Effector memory CD8-positive, alpha-beta T cell (primary cell): ENCODE results near the gene MAGI1.

Source experiments
- ATAC-seq: fragments of 150-1000 bp; cut with Tn5 transposase; replicated peaks from 2 replicates; pipeline ENCODE4 v1.10.0; 2021; ENCODE audit warnings: mild to moderate bottlenecking, moderate library complexity
- DNase-seq, 3 experiments: peaks; one replicate each; pipeline ENCODE4 v3.0.0; 2021
- H3K27ac Mint-ChIP-seq, 2 donors: one replicate each; pipeline ENCODE4 v1.8.0; 2022; ENCODE audit warnings: mild to moderate bottlenecking in 2 of 2, mixed read lengths in 2 of 2, moderate library complexity in 2 of 2
- H3K27me3 Mint-ChIP-seq, 2 donors: one replicate each; pipeline ENCODE4 v1.8.0; 2022; ENCODE audit warnings: mixed read lengths in 2 of 2
- H3K36me3 Mint-ChIP-seq: one replicate; pipeline ENCODE4 v1.8.0; 2022; ENCODE audit warnings: mild to moderate bottlenecking, moderate library complexity, mixed read lengths; ENCODE audit not compliant: insufficient read depth
- H3K4me1 Mint-ChIP-seq, 2 donors: one replicate each; pipeline ENCODE4 v1.8.0; 2022; ENCODE audit warnings: low read depth in 2 of 2, mixed read lengths in 2 of 2
- H3K4me3 Mint-ChIP-seq, 2 donors: one replicate each; pipeline ENCODE4 v1.8.0; 2022; ENCODE audit warnings: mild to moderate bottlenecking in 2 of 2, mixed read lengths in 2 of 2, moderate library complexity in 2 of 2
- H3K9me3 Mint-ChIP-seq, 2 donors: one replicate each; pipeline ENCODE4 v1.8.0; 2022; ENCODE audit warnings: mixed read lengths in 2 of 2

The MAGI1 gene

DNA sequence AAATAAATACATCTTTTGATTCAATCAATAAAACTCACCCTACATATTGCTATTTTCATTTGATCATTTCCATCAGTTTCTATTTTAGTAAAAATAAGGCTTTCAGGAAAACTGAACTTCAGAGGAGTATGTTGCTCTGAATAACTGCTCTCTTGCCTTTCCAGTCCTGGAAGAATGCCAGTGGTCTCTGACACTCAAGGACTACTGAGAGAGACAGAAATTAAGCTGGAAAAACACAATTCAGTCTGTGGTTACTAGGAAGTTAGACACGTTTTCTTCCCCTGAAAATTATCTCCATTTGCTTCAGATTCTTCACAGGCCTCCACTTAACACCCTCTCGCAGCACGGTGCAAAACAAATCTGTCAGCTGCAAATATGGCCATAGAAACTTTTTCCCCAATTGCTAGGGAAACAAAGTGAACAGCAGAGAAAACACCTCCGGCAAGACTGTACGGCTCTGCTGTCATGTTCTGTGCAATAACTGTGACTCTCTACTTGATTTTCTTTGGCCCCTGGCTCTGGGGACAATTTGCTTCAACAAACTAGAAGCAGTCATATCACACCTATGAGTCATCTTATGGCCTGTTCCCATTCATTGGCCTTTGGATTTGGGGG lies 353.0 kb downstream of the MAGI1 start:
- Mint-ChIP-seq H3K27me3 (no peaks in the 10 kb centered on the region), H3K9me3 (peaks cover 0 to 8% of the 10 kb centered on the region in 2 donors), H3K4me1 (no peaks in the 10 kb centered on the region), H3K36me3 (no peaks in the 10 kb centered on the region), H3K27ac (no peak overlapping the region), H3K4me3 (no peak overlapping the region)
- DNase-seq (no peak), ATAC-seq (no peak)

DNA sequence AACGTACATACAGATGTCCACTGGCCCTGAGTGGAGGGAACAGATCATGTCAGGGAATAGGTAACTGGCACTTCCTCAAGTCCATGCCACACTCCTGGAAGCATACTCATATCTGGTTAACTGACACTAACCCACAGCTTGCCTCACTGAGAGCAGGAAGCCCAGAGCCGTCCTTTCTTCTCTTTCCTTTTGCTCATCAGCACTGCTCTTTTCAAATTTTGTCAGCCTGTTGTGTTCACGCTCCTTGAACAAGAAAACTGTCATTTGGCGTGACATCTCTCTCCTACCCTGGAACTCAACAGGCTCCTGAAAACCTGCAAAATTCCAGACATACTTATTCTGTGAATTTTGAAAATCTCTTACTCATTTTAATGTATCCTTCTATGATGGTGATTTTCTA lies 360.2 kb downstream of the MAGI1 start:
- Mint-ChIP-seq H3K4me1 (no peaks in the 10 kb centered on the region), H3K4me3 (no peak overlapping the region), H3K27ac (no peak overlapping the region), H3K36me3 (no peaks in the 10 kb centered on the region), H3K27me3 (no peaks in the 10 kb centered on the region), H3K9me3 (peaks cover 0 to 2% of the 10 kb centered on the region in 2 donors)
- ATAC-seq (no peak), DNase-seq (no peak)

DNA sequence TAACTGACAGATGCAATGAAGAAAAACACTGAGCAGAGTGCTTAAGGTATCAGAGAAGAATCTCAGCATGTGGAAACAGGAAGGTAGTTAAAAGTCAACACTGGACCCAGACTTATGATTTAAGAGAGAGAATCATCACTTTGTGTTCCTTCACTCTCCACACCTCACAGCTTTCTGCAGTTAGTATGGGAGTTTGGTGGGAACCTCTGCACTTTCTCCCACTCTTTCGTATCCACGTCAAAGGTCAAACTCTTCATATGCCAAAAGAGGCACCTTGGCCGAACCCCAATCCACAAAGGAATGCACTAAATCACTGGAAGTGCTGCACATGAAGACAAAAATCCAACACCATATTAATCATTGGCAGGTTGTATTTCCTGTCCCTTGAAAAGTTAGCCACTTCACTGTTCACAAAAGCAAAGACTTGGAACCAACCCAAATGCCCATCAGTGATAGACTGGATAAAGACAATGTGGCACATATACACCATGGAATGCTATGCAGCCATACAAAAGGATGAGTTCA lies 361.2 kb downstream of the MAGI1 start:
- H3K36me3 Mint-ChIP-seq, result no peaks in the 10 kb centered on the region
- H3K27ac Mint-ChIP-seq, result no peak overlapping the region
- no peaks in the 10 kb centered on the region for H3K4me1 Mint-ChIP-seq
- no peak overlapping the region for H3K4me3 Mint-ChIP-seq
- ATAC-seq (no peak), DNase-seq (no peak)
- H3K9me3 Mint-ChIP-seq, result no peaks in the 10 kb centered on the region
- no peaks in the 10 kb centered on the region for H3K27me3 Mint-ChIP-seq

DNA sequence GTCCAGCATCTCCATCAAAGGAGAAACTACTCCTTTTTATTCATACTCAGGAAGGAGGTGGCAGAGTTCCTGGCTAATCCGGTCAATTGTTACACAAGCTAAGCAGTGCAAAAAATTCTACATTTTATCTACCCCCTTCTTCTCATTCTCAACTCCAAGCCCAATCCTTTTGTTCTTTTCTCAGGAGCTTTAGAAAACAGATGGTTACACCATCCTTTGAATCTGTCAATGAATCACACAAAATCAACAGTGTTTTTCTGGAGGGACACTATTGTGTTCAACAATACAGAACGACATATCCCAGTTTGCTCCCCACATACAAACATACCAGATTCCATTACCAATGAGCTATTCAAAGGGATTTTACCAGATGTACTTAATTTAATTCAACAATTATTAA lies 362.1 kb downstream of the MAGI1 start:
- no peaks in the 10 kb centered on the region for H3K27me3 Mint-ChIP-seq
- ATAC-seq, result no peak
- H3K27ac Mint-ChIP-seq, result no peak overlapping the region
- no peaks in the 10 kb centered on the region for H3K4me1 Mint-ChIP-seq
- DNase-seq, result no peak
- no peaks in the 10 kb centered on the region for H3K9me3 Mint-ChIP-seq
- no peaks in the 10 kb centered on the region for H3K36me3 Mint-ChIP-seq
- H3K4me3 Mint-ChIP-seq, result no peak overlapping the region

DNA sequence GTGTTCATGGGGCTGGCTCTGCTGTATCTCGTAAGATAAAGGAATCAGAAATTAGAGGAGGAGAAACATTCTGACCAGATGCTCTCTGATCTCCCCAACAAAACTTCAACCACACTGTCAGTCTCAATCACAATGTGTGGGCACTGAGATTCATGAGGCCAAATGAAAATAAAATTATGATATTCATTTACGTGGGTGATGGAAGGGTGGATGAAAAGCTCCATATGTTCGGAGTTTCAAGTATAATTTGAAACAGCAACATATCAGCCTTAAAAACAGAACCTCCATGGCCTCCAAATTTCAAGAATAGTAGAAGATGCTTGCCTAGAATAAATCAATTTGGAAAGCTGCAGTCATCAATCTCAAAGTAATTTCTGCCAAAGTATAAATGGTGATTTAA lies 363.7 kb downstream of the MAGI1 start:
- no peak overlapping the region for H3K27ac Mint-ChIP-seq
- peaks cover 0 to 1% of the 10 kb centered on the region in 2 donors for H3K9me3 Mint-ChIP-seq
- DNase-seq (no peak), ATAC-seq (no peak)
- no peaks in the 10 kb centered on the region for H3K27me3 Mint-ChIP-seq
- H3K36me3 Mint-ChIP-seq, result no peaks in the 10 kb centered on the region
- no peak overlapping the region for H3K4me3 Mint-ChIP-seq
- H3K4me1 Mint-ChIP-seq, result no peaks in the 10 kb centered on the region

DNA sequence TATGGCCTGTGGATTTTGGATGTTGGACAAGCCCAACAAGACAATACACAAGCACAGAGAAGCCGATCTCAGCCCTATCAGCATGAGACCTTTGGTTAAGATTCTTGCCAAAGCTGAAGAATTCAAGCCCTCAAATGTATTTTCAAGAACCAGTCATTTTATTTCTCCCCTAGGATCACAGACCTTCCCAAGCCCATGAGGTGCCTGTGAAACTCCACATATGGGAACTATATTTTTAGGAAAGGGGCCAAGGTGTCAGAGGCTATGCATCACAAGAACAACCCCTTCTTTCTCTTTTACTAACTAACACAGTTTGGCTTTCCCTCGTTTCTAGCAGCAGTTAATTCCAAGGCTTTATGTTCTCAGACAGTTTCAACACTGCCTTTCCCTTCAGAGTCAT lies 364.5 kb downstream of the MAGI1 start:
- no peak overlapping the region for H3K27ac Mint-ChIP-seq
- ATAC-seq (no peak), DNase-seq (no peak)
- H3K36me3 Mint-ChIP-seq, result no peaks in the 10 kb centered on the region
- H3K27me3 Mint-ChIP-seq, result no peaks in the 10 kb centered on the region
- H3K4me3 Mint-ChIP-seq, result no peak overlapping the region
- no peaks in the 10 kb centered on the region for H3K4me1 Mint-ChIP-seq
- H3K9me3 Mint-ChIP-seq, result peaks cover 0 to 1% of the 10 kb centered on the region in 2 donors

DNA sequence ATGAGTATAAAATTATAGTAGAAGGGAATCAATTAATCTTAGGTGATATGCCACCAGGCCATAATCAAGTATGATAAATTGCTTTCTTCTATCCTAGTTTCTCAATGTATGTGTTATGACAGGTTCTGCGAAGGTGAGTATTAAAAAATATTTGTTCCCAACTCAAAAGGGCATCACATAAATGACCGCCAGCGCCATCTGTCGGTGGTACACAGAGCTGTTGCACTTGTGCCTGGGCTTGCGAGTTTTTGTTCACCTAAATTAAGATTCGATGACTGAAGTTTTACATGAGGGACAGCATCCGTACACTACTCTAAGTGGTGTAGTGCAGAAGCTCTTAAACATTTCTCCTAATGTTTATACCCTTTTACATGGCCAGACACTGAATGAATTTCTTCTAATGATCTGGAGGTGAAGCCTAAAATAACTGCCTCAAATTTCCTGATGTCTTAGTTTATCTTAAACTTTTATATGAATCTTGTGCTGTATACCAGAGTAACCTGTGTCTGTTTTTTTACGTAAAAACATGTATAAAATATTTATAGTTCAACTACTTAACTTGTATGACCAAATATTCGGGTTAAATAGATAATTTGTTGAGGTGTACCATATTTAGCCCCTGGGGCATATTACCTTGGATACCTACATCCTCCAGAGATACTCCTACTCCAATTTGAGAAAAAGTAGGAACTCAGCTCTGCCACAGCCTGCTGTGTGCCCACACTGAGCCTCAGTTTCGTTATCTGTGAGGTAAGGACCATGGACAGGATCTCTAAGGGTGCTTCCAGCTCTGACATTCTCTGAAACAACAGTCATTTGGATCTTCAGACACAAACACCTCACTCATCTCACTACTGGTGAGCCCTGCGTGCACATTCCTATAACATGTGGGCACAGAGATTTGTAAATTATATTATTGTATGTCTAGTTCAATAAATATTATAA lies 365.6 kb downstream of the MAGI1 start:
- peaks cover 0 to 1% of the 10 kb centered on the region in 2 donors for H3K9me3 Mint-ChIP-seq
- no peak overlapping the region for H3K27ac Mint-ChIP-seq
- H3K36me3 Mint-ChIP-seq, result no peaks in the 10 kb centered on the region
- ATAC-seq, result no peak
- H3K4me3 Mint-ChIP-seq, result no peak overlapping the region
- no peak for DNase-seq
- H3K27me3 Mint-ChIP-seq, result no peaks in the 10 kb centered on the region
- no peaks in the 10 kb centered on the region for H3K4me1 Mint-ChIP-seq

DNA sequence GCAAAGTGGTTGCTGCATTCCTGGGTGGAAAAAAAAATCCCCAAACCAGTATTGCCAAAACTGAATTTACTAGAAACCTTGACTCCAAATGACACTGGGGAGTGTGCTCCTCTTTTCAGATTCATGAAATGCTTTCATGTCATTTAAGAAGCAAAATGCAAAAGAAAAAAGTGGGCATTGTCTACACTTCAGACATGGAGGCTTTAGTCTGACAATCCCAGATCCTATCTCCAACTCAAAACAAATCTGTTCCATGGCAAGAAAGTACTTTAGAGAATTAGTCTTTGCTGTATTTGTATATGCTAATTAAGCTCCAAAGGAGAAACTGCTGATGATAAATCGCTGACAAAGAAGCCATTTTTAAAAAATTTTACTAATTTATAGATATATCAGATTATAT lies 366.7 kb downstream of the MAGI1 start:
- DNase-seq (no peak), ATAC-seq (no peak)
- H3K9me3 Mint-ChIP-seq, result peaks cover 0 to 1% of the 10 kb centered on the region in 2 donors

DNA sequence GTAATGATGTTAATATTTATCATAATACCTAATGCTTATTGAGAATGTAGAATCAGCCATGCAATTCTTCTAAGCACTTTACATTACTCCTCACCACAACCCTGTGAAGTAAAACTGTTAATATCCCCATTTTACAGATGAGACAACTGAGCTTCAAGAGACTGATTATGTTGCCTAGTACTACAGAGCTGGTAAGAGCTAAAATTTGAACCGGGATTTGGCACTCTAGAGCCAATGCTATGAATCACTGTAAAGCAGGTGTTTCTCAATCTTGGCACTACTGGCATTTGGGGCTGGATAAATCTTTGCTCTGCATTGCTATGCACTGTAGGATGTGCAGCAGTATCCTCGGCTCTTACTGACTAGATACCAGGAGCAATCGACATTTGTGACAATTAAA lies 367.7 kb downstream of the MAGI1 start:
- no peak for DNase-seq
- Mint-ChIP-seq H3K9me3 (peaks cover 0 to 1% of the 10 kb centered on the region in 2 donors), H3K27me3 (no peaks in the 10 kb centered on the region), H3K4me1 (no peaks in the 10 kb centered on the region), H3K4me3 (no peak overlapping the region), H3K36me3 (no peaks in the 10 kb centered on the region), H3K27ac (no peak overlapping the region)
- no peak for ATAC-seq

More for the DNA sequence above, 366.7 kb downstream of the MAGI1 start:
- Mint-ChIP-seq H3K4me3 (no peak overlapping the region), H3K27me3 (no peaks in the 10 kb centered on the region), H3K4me1 (no peaks in the 10 kb centered on the region), H3K36me3 (no peaks in the 10 kb centered on the region), H3K27ac (no peak overlapping the region)

DNA sequence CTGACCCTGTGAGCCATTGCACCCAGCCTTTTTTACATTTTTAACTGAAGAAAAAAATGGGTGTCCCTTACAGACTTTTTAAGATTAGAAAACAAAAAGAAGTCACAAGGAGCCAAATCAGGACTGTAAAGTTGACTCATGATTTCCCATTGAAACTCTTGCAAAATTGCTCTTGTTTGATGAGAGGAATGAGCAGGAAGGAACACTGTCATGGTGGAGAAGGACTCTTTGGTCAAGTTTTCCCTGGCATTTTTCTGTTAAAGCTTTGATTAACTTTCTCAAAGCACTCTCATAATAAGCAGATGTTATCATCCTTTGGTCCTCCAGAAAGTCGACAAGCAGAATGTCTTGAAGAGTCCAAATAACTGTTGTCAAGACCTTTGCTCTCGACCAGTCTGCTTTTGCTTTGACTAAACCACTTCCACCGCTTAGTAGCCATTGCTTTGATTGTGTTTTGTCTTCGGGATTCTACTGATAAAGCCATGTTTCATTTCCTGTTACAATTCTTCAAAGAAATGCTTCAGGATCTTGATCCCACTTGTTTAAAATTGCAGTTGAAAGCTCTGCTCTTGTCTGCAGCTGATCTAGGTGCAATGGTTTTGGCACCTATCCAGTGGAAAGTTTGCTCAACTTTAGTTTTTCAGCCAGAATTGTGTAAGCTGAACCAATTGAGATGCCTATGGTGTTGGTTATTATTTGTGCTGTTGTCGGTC lies 369.4 kb downstream of the MAGI1 start:
- Mint-ChIP-seq H3K36me3 (no peaks in the 10 kb centered on the region), H3K4me3 (no peak overlapping the region), H3K27me3 (no peaks in the 10 kb centered on the region), H3K4me1 (no peaks in the 10 kb centered on the region), H3K9me3 (peaks cover 0 to 4% of the 10 kb centered on the region in 2 donors), H3K27ac (no peak overlapping the region)
- no peak for DNase-seq
- no peak for ATAC-seq

DNA sequence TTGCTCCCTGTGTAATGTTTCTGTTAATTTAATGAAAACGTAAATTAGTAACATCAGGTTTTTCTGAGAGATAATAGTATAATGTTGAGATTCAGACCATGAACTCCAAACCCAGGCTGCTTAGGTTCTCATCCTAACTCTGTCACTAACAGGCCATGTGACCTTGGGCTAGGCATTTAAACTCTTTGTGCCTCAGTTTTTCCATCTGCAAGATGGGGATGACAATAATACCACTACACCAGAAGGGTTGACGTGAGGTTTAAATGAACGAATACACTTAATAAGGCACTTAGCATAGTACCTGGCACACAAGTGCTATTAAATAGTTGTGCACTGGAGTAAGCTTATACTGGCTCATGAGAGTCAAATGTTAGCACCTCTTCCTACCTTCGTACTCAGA lies 370.8 kb downstream of the MAGI1 start:
- peaks cover 0 to 5% of the 10 kb centered on the region in 2 donors for H3K9me3 Mint-ChIP-seq
- no peak for DNase-seq
- H3K4me1 Mint-ChIP-seq, result no peaks in the 10 kb centered on the region
- ATAC-seq, result no peak
- no peaks in the 10 kb centered on the region for H3K36me3 Mint-ChIP-seq
- H3K27ac Mint-ChIP-seq, result no peak overlapping the region
- H3K27me3 Mint-ChIP-seq, result no peaks in the 10 kb centered on the region
- H3K4me3 Mint-ChIP-seq, result no peak overlapping the region

DNA sequence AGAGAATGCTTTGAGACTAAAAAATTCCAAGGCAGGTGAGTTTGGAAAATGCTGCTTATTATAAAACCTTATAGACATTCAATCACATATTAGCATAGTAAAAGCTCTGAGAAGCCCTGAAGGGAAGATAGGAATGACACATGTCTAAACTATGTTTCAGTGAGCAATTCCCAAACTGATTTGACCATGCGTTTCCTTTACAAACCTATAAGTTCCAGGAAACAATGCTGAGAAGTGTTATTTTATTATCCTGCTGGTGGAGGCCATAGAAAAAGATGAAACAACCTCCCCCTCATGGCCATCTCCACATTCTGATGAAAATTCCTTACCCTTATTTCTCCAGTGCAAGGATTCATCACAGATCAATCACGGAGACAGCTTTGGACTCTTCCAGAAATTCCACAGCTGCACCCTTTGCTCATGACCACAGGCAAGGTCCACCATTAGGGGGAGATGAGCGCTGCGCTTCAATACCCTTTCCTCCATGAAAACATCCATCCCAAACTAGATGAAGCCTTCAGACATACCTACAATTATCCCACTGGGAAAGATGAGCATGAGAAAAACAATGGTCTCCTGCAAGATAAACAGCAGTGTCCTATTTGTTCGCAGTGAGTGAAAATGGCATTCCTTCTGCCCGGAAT lies 372.1 kb downstream of the MAGI1 start:
- Mint-ChIP-seq H3K4me3 (no peak overlapping the region), H3K9me3 (peaks cover 0 to 5% of the 10 kb centered on the region in 2 donors), H3K4me1 (no peaks in the 10 kb centered on the region), H3K27me3 (no peaks in the 10 kb centered on the region), H3K36me3 (no peaks in the 10 kb centered on the region), H3K27ac (no peak overlapping the region)
- ATAC-seq, result no peak
- DNase-seq, result no peak

DNA sequence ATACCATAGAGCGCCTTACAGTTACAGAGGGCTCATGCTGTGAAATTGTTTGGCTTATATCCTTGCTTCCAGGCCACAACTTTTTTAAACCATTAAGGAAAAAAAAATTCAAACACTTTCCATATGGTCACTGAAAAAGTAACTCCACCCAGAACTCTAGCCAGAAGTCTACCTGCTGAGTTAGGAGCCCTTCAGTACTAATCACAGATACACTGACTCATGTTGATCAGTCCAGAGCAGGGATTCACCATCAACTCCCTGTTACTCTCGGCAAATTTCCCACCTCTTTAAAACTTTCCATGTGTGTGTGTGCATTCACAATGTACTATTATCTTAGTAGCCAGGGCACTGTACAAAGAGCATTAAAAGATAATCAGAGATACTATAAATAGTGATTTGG lies 372.8 kb downstream of the MAGI1 start:
- Mint-ChIP-seq H3K4me1 (no peaks in the 10 kb centered on the region), H3K27ac (no peak overlapping the region), H3K9me3 (peaks cover 0 to 5% of the 10 kb centered on the region in 2 donors), H3K4me3 (no peak overlapping the region), H3K36me3 (no peaks in the 10 kb centered on the region), H3K27me3 (no peaks in the 10 kb centered on the region)
- DNase-seq (no peak), ATAC-seq (no peak)
